ENCODE measurements around the gene USP34.
"Not testable (repeated sequence)": the region's sequence is repeated elsewhere in the genome, so short reads cannot be mapped to it uniquely, and the experiment has no call there.

The USP34 gene

GRCh38 chr2:61470965-61471904, at the start of gene USP34:
USP34 (minus strand) TSS chr2:61471087; CDS start chr2:61470692, 395 bp downstream.
- peak; percentile 83 for DNase-seq (ENCODE audit: low read depth, low spot score)

- no peak for DNase-seq (ENCODE audit: low read depth, low spot score)
Measured at GRCh38 chr2:61520261-61520660, 49.4 kb upstream of the USP34 start.

- DNase-seq (ENCODE audit: low read depth, low spot score) = no peak
Measured at GRCh38 chr2:61512768-61513398, 42.0 kb upstream of the USP34 start.

- DNase-seq (ENCODE audit: low read depth, low spot score) = no peak
Measured at GRCh38 chr2:61510674-61511671, 40.1 kb upstream of the USP34 start.

- DNase-seq (ENCODE audit: low read depth, low spot score) = no peak
Measured at GRCh38 chr2:61504949-61505348, 34.1 kb upstream of the USP34 start.

GRCh38 chr2:61499060-61499459, 28.2 kb upstream of the USP34 start:
- DNase-seq (ENCODE audit: low read depth, low spot score) = no peak

- DNase-seq (ENCODE audit: low read depth, low spot score) = no peak
Measured at GRCh38 chr2:61493523-61493942, 22.6 kb upstream of the USP34 start.

- DNase-seq (ENCODE audit: low read depth, low spot score) = no peak
Measured at GRCh38 chr2:61492476-61492875, 21.6 kb upstream of the USP34 start.

GRCh38 chr2:61485281-61485680, 14.4 kb upstream of the USP34 start:
- DNase-seq (ENCODE audit: low read depth, low spot score) = no peak

- no peak for DNase-seq (ENCODE audit: low read depth, low spot score)
Measured at GRCh38 chr2:61478086-61478485, 7.2 kb upstream of the USP34 start.

GRCh38 chr2:61476929-61477589, 6.2 kb upstream of the USP34 start:
- not testable (repeated sequence) for DNase-seq (ENCODE audit: low read depth, low spot score)

- no peak for DNase-seq (ENCODE audit: low read depth, low spot score)
Measured at GRCh38 chr2:61471905-61472805, 1.3 kb upstream of the USP34 start.

GRCh38 chr2:61470122-61470951, 550 bp downstream of the USP34 start:
- DNase-seq (ENCODE audit: low read depth, low spot score) = peak; percentile 60

- DNase-seq (ENCODE audit: low read depth, low spot score) = no peak
Measured at GRCh38 chr2:61469424-61470121, 1.3 kb downstream of the USP34 start.

GRCh38 chr2:61468231-61468630, 2.7 kb downstream of the USP34 start:
- DNase-seq (ENCODE audit: low read depth, low spot score) = not testable (repeated sequence)

GRCh38 chr2:61465045-61465444, 5.8 kb downstream of the USP34 start:
- no peak for DNase-seq (ENCODE audit: low read depth, low spot score)

GRCh38 chr2:61463769-61464475, 7.0 kb downstream of the USP34 start:
- DNase-seq (ENCODE audit: low read depth, low spot score) = no peak

GRCh38 chr2:61461404-61461803, 9.5 kb downstream of the USP34 start:
- DNase-seq (ENCODE audit: low read depth, low spot score) = no peak
